ENCODE data around the gene AGBL4. TPM values are rescaled to one million over a fixed set of nuclear protein-coding genes. Genes with fewer than 3 reads are reported as not detected.

The AGBL4 gene
- total RNA-seq, 1 experiment from 2014 or later = not detected

GRCh38 chr1:49358036-49358435 lies 665.7 kb downstream of the AGBL4 start:
- DNase-seq = no peak
- Histone ChIP-seq H3K4me1 (peaks cover 16% of the 10 kb centered on the region), H3K27me3 (replicated peaks; ENCODE audit: control insufficient read depth, insufficient read depth, low read length) (no peaks in the 10 kb centered on the region), H3K36me3 (ENCODE audit: control insufficient read depth, insufficient read depth, low read length) (no peaks in the 10 kb centered on the region), H3K9me3 (no peaks in the 10 kb centered on the region), H3K4me3 (ENCODE audit: low read depth, low read length) (no peak overlapping the region)
- CTCF ChIA-PET = no interaction called here
- no TSS peak for BruUV-seq (replicated peaks)
- H3K9me3 Mint-ChIP-seq (ENCODE audit: unreplicated experiment) = peaks cover 12% of the 10 kb centered on the region
- intact Hi-C loops (cut with micrococcal nuclease; ENCODE audit: unreplicated experiment) = no loop called here
- H3K4me1 Mint-ChIP-seq (ENCODE audit: low read depth, unreplicated experiment) = peaks cover 7% of the 10 kb centered on the region
- no peaks in the 10 kb centered on the region for H3K27me3 Mint-ChIP-seq (ENCODE audit: insufficient read depth, unreplicated experiment)
- no peak overlapping the region for H3K4me3 Mint-ChIP-seq (ENCODE audit: unreplicated experiment)
- POLR2A ChIA-PET = no interaction called here
- H3K27ac Mint-ChIP-seq (ENCODE audit: unreplicated experiment) = peak overlapping the region; percentile 43
- TF ChIP-seq CTCF (IDR thresholded peaks at IDR 0.05; ENCODE audit: insufficient read depth in 1 of 2, low read depth in 1 of 2, low read length in 1 of 2, severe bottlenecking in 1 of 2, unreplicated experiment in 1 of 2) = no peak
- H3K36me3 Mint-ChIP-seq (ENCODE audit: insufficient read depth, unreplicated experiment) = no peaks in the 10 kb centered on the region

GRCh38 chr1:49356594-49356993 lies 667.2 kb downstream of the AGBL4 start:
- no peak for DNase-seq
- ChIA-PET POLR2A (no interaction called here), CTCF (no interaction called here)
- no peak overlapping the region for H3K4me3 ChIP-seq (ENCODE audit: low read depth, low read length)
- Mint-ChIP-seq H3K4me1 (ENCODE audit: low read depth, unreplicated experiment) (peaks cover 13% of the 10 kb centered on the region), H3K27ac (ENCODE audit: unreplicated experiment) (no peak overlapping the region), H3K36me3 (ENCODE audit: insufficient read depth, unreplicated experiment) (peaks cover 5% of the 10 kb centered on the region), H3K9me3 (ENCODE audit: unreplicated experiment) (peaks cover 12% of the 10 kb centered on the region), H3K4me3 (ENCODE audit: unreplicated experiment) (no peak overlapping the region), H3K27me3 (ENCODE audit: insufficient read depth, unreplicated experiment) (no peaks in the 10 kb centered on the region)
- intact Hi-C loops (cut with micrococcal nuclease; ENCODE audit: unreplicated experiment) = no loop called here
- BruUV-seq (replicated peaks) = no TSS peak
- no peaks in the 10 kb centered on the region for H3K27me3 ChIP-seq (replicated peaks; ENCODE audit: control insufficient read depth, insufficient read depth, low read length)
- H3K9me3 ChIP-seq = no peaks in the 10 kb centered on the region
- H3K4me1 ChIP-seq = peaks cover 20% of the 10 kb centered on the region
- no peaks in the 10 kb centered on the region for H3K36me3 ChIP-seq (ENCODE audit: control insufficient read depth, insufficient read depth, low read length)
- no peak for TF ChIP-seq CTCF (IDR thresholded peaks at IDR 0.05; ENCODE audit: insufficient read depth in 1 of 2, low read depth in 1 of 2, low read length in 1 of 2, severe bottlenecking in 1 of 2, unreplicated experiment in 1 of 2)

DNA sequence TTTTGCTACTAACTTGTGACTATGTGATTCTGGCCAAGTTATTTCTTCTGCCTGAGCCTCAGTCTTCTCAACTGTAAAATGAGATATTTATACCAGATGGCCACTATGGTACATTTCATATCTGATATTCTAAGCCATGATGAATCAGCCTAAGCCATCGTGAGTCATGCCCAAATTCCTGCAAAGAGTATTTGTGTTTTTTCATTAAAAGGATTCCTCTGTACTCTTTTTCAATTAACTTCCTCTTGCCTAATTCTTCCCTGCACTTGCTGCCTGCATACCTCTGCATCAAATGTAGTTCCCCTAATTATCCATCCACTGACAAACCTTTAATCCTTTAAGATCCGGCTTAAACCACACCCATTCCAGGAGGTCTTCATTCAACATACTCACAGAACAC lies 672.0 kb downstream of the AGBL4 start:
- intact Hi-C loops (cut with micrococcal nuclease; ENCODE audit: unreplicated experiment) = no loop called here
- H3K27me3 Mint-ChIP-seq (ENCODE audit: insufficient read depth, unreplicated experiment) = no peaks in the 10 kb centered on the region
- H3K27ac Mint-ChIP-seq (ENCODE audit: unreplicated experiment) = peak overlapping the region; percentile 64
- POLR2A ChIA-PET = no interaction called here
- Histone ChIP-seq H3K4me3 (ENCODE audit: low read depth, low read length) (no peak overlapping the region), H3K36me3 (ENCODE audit: control insufficient read depth, insufficient read depth, low read length) (no peaks in the 10 kb centered on the region), H3K9me3 (0 out of 2 replicates have a peak, but pooled peaks cover 6% of the 10 kb centered on the region), H3K27me3 (replicated peaks; ENCODE audit: control insufficient read depth, insufficient read depth, low read length) (no peaks in the 10 kb centered on the region), H3K4me1 (peaks cover 15% of the 10 kb centered on the region)
- peaks cover 14% of the 10 kb centered on the region for H3K36me3 Mint-ChIP-seq (ENCODE audit: insufficient read depth, unreplicated experiment)
- H3K9me3 Mint-ChIP-seq (ENCODE audit: unreplicated experiment) = peaks cover 19% of the 10 kb centered on the region
- TF ChIP-seq CTCF (IDR thresholded peaks at IDR 0.05; ENCODE audit: insufficient read depth in 1 of 2, low read depth in 1 of 2, low read length in 1 of 2, severe bottlenecking in 1 of 2, unreplicated experiment in 1 of 2) = no peak
- CTCF ChIA-PET = no interaction called here
- no peak overlapping the region for H3K4me3 Mint-ChIP-seq (ENCODE audit: unreplicated experiment)
- DNase-seq = no peak
- no TSS peak for BruUV-seq (replicated peaks)
- H3K4me1 Mint-ChIP-seq (ENCODE audit: low read depth, unreplicated experiment) = peaks cover 14% of the 10 kb centered on the region
